Neural crest cell (in vitro differentiated cells): Measurements from ENCODE around the gene NECTIN1. TPM values are rescaled to one million over a fixed set of nuclear protein-coding genes. Genes with fewer than 3 reads are reported as not detected.

Experiments
- DNase-seq: peaks from one replicate; pipeline ENCODE4 v3.0.0; 2021; ENCODE audit warnings: low read depth, mixed read lengths, low spot score
- H3K27ac Mint-ChIP-seq: one replicate; pipeline ENCODE4 v1.8.0; 2021; ENCODE audit warnings: mild to moderate bottlenecking, mixed read lengths; ENCODE audit not compliant: unreplicated experiment
- H3K27me3 Mint-ChIP-seq: 2 replicates; pipeline ENCODE4 v1.8.0; 2021; ENCODE audit warnings: low read depth, mild to moderate bottlenecking, mixed read lengths
- H3K36me3 Mint-ChIP-seq: 2 replicates; pipeline ENCODE4 v1.8.0; 2021; ENCODE audit warnings: low read depth, mild to moderate bottlenecking, mixed read lengths
- H3K4me1 Mint-ChIP-seq: 2 replicates; pipeline ENCODE4 v1.8.0; 2021; ENCODE audit warnings: mixed read lengths
- H3K4me3 Mint-ChIP-seq: one replicate; pipeline ENCODE4 v1.8.0; 2021; ENCODE audit warnings: mild to moderate bottlenecking, mixed read lengths
- H3K9me3 Mint-ChIP-seq: 2 replicates; pipeline ENCODE4 v1.8.0; 2021; ENCODE audit warnings: mixed read lengths
- total RNA-seq: library from RNA; stranded (reverse); gene quantifications from 2 replicates; pipeline ENCODE4 v1.2.1, GENCODE V29; 2021
- TF ChIP-seq, protein P1 (sequence below): fragments of 200-600 bp; sonication (generic); conservative IDR thresholded peaks from 2 replicates; pipeline ENCODE4 v1.5.0; 2021; ENCODE audit warnings: antibody characterized with exemption, mild to moderate bottlenecking

Gene NECTIN1
- total RNA-seq, 1 donor from 2014 or later = 49.2 TPM

DNA sequence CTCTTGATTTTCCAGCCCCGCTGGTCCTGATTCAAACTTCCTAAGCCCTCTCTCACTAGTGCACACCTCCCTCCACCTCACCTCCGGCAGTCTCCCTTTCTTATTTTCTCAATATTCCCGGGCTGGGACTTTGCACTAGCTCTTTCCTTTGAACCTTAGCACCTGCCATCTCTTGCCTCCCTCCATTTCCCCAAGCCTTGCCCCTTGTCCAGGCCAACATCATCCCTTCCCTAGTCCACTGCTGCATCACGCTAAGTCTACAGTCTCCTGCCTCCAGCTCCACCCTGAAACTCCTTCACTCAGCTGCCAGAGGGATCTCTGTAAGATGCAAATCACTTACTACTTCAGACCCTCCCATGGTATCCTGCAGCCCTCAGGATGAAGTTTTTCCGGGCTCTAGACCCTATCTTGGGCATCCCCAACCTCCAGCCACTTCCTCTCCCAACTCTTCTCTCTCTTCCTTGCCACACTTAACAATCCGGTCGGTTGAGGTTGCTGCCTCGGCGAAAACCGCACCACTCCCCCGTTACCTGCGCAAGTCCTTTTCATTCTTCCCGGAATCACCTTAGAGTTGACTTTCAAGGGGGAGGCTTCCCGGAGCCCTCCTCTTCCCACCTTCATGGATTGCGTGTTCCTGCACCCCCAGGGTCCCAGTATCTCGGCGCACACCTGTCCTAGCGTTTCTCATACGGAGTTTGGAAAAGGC, 42.7 kb downstream of the NECTIN1 start:
- TF ChIP-seq, protein P1, sequence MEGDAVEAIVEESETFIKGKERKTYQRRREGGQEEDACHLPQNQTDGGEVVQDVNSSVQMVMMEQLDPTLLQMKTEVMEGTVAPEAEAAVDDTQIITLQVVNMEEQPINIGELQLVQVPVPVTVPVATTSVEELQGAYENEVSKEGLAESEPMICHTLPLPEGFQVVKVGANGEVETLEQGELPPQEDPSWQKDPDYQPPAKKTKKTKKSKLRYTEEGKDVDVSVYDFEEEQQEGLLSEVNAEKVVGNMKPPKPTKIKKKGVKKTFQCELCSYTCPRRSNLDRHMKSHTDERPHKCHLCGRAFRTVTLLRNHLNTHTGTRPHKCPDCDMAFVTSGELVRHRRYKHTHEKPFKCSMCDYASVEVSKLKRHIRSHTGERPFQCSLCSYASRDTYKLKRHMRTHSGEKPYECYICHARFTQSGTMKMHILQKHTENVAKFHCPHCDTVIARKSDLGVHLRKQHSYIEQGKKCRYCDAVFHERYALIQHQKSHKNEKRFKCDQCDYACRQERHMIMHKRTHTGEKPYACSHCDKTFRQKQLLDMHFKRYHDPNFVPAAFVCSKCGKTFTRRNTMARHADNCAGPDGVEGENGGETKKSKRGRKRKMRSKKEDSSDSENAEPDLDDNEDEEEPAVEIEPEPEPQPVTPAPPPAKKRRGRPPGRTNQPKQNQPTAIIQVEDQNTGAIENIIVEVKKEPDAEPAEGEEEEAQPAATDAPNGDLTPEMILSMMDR = no peak
- Mint-ChIP-seq H3K27me3 (no peaks in the 10 kb centered on the region), H3K27ac (peak overlapping the region; percentile 43), H3K4me1 (peaks cover 48% of the 10 kb centered on the region), H3K9me3 (no peaks in the 10 kb centered on the region), H3K36me3 (no peaks in the 10 kb centered on the region), H3K4me3 (no peak overlapping the region)
- DNase-seq = no peak

DNA sequence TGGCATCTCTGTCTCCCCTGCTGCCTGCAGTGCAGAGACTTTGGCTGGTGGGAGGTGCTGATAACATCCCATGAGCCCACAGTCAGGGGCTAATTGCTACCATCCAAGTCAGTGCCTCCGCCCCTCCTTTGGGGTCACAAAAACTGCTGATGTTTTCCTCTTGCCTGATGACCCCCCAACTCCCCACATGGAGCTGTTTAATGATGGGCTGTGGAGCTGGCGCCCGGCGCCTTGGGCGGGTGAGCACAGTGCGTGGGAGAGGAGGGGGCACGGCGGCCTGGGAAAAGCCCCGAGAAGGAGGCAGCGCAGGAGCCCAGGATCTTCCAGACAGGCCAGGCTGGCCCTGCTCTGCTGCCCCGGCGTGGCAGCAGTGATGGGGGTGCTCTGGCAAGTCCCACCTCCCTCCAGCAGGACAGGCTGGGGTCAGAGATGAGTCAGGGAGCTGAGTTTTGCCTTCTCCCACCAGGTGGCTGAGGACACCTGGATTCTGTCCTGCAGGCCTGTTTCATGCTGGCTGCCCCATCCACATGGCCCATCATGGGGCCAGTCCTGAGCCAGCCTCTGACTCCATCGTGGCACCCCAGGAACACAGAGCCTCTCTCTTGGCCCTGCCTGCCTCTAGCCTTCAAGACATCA, 43.8 kb downstream of the NECTIN1 start:
- TF ChIP-seq, protein P1 = no peak
- Mint-ChIP-seq H3K4me3 (no peak overlapping the region), H3K27ac (peak overlapping the region; percentile 43), H3K4me1 (peaks cover 45% of the 10 kb centered on the region), H3K9me3 (no peaks in the 10 kb centered on the region), H3K36me3 (no peaks in the 10 kb centered on the region), H3K27me3 (no peaks in the 10 kb centered on the region)
- no peak for DNase-seq

DNA sequence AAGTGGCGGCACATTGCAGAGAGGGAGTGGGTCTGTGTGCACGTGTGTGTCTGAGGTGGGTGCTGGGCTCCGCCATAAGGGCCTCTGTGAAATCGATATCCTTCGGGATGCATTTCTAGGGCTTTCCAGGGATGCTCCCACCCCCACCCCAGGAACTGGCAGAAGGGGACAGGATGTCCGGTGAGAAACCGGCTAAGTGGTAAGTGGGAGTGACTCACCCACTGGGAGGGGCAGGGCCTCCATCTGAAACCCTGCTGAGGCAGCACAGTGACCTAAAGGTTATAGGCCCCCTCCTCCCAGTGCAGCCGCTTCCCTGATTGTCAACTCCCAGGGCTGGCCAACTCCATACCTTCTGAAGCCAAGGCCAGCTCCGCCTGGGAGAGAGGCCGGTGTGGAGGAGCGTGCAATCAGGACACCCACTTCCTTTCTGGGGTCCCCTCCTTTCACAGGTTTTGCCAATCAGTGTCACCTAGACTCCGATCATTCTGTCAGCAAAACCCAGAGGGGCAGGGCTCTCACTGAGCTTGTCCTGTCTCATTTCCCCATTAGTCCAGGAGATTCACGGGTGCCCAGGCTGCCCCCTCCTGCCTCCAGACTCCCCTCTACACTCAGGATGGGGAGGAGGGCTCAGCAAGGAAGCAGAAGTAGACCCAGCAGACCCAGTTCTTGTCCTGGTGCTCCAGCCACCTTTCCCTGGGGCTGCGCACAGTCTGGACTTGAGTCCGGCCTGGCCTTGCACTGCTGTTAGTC, 44.5 kb downstream of the NECTIN1 start:
- H3K27ac Mint-ChIP-seq = peak overlapping the region; percentile 83

DNA sequence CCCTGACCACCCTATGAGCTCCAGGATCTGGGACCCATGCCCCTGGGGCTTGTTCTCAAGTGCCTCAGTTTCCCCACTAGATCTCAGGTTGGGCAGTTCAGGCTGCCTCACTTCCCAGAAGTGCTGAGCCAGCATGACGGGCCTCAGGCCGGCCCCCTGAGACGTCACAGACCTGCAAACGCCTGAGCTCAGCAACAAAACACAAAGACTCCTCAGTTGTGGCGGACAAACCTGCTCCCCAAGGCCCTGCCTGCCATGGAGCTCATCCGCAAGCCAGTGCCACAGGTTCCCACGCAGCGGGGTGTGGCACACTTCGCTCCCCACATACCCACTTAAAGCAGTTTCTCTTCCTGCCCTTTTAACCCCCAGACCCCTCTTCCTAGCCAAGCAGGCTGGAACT, 45.2 kb downstream of the NECTIN1 start:
- peaks cover 6% of the 10 kb centered on the region for H3K36me3 Mint-ChIP-seq
- TF ChIP-seq, protein P1 = no peak
- no peak for DNase-seq
- peaks cover 45% of the 10 kb centered on the region for H3K4me1 Mint-ChIP-seq
- H3K9me3 Mint-ChIP-seq = no peaks in the 10 kb centered on the region
- no peaks in the 10 kb centered on the region for H3K27me3 Mint-ChIP-seq
- H3K4me3 Mint-ChIP-seq = no peak overlapping the region
- peak overlapping the region; percentile 81 for H3K27ac Mint-ChIP-seq

More for the DNA sequence above, 44.5 kb downstream of the NECTIN1 start:
- DNase-seq = peak; percentile 18
- Mint-ChIP-seq H3K4me1 (peaks cover 45% of the 10 kb centered on the region), H3K9me3 (no peaks in the 10 kb centered on the region), H3K4me3 (no peak overlapping the region), H3K27me3 (no peaks in the 10 kb centered on the region), H3K36me3 (peaks cover 1% of the 10 kb centered on the region)
- TF ChIP-seq, protein P1 = no peak

DNA sequence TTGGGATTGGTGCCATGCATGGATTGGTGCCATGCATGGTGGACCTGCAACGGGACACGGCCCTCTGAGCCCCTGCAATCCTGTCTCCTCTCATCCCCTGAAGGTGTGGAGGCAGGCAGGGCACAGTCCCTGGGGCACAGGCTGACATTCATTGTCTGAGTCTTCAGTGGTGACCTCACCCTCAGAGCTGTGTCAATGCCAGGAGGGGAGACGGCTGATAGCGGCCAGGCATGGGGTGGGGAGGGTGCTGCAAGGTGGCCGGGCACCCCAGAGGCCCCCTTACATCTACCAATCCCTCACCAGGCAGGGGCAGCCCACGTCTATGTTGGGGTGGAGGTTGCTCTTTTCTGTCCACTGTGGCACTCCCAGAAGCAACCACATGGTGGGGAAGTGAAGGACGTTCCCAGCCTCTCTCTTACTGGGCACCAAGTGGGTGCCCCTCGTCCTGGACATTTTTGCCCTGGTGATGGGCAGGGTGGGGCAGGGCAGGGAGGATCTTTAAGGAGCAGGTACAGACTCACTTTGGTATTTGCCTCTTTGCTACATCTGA, 47.6 kb downstream of the NECTIN1 start:
- TF ChIP-seq, protein P1 = peak; percentile 40
- Mint-ChIP-seq H3K27ac (no peak overlapping the region), H3K9me3 (no peaks in the 10 kb centered on the region), H3K4me3 (no peak overlapping the region), H3K27me3 (no peaks in the 10 kb centered on the region), H3K36me3 (peaks cover 24% of the 10 kb centered on the region), H3K4me1 (peaks cover 31% of the 10 kb centered on the region)
- DNase-seq = no peak
